Stimulated activated CD4-positive, alpha-beta T cell treated with anti-CD3 and anti-CD28 coated beads, TNF-alpha, amount 100 ng/mL, for 4 hours (primary cell): Measurements from ENCODE around the gene CARHSP1.
"Not testable (repeated sequence)": the region's sequence is repeated elsewhere in the genome, so short reads cannot be mapped to it uniquely, and the experiment has no call there.

Source experiments
- DNase-seq, 3 experiments: peaks; one replicate each; pipeline ENCODE4 v3.0.0-alpha.2; 2020; ENCODE audit warnings: low read depth in 3 of 3

CARHSP1 gene

GRCh38 chr16:8854298-8854948 lies 14.4 kb downstream of the CARHSP1 start:
- no peak for DNase-seq

DNA sequence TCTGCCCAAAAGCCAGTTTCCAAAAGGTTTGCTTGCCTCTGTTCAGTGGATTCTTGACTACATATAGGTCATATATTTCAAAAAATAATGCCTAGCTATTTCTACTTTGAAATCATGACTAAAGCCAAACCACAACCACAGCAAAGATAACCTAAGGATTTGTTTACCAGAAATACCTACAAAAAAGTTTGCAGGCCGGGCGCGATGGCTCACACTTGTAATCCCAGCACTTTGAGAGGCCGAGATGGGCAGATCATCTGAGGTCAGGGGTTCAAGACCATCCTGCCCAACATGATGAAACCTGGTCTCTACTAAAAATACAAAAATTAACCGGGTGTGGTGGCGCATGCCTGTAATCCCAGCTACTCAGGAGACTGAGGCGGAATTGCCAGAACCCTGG lies 15.2 kb downstream of the CARHSP1 start:
- no peak for DNase-seq

DNA sequence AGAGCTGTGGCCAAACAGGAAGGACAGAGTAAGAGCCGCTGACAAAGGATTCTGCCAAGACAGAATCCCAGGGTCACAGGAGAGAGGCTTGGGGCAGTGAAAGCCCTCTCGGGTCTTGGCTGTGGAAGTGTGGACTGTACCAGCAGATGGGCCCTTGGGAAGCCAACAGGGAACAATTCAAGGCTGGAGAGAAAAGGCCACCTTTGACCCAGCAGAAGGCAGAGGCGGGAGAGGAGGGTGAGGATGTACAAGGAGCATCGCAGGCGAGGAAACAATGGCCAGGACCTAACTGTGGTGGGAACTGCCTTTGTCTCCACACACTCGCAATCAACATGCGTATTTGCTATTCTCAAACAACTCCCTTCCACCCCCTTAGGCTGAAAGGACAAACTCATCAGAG lies 15.7 kb downstream of the CARHSP1 start:
- DNase-seq, result no peak

DNA sequence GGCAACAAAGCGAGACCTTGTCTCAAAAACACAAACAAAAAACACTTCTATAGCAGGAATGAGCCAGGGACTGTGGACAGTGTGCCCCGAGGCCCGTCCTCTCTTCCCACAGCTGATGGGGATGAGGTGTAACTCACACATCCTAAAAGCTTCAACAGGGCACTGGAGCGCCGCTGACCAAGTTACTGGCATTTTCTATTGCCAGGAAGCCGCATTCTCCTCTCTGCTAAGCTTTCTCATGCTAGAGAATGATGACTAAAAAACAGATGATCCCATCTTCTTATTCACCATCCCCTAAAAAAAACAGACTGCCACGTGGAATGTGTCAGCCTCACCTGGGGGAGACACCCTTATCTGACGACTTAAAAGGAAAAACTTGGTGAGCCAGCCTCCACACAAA lies 16.3 kb downstream of the CARHSP1 start:
- DNase-seq, result no peak

GRCh38 chr16:8851761-8852403 lies 16.9 kb downstream of the CARHSP1 start:
- DNase-seq, result no peak

- no peak for DNase-seq
These were observed 18.4 kb downstream of the CARHSP1 start for GRCh38 chr16:8850279-8850885.

- DNase-seq, result no peak
These were observed 19.3 kb downstream of the CARHSP1 start for GRCh38 chr16:8849411-8850011.

DNA sequence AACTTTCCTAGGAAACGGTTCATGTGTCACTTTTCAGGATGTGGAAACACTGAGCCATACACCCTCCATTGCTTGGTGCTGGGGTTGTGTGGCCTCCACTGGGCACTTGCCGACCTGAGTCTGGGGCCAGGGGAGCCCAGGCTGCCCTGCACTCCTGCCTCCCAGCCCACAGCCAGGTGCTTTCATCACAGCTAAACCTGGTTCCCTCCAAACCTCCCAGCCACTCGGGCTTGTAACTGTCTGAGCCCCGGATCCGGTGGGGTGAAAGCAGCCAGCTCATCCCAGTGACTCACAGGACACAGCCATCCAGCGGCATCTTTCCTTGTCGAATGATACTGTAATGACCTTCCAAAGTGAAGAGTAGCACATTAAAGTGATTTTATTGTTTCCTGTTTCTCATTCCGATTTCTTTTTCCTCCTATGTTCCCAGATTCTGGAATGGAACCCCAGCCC lies 19.8 kb downstream of the CARHSP1 start:
- no peak for DNase-seq

- no peak for DNase-seq
These were observed 20.4 kb downstream of the CARHSP1 start for GRCh38 chr16:8848231-8848938.

DNA sequence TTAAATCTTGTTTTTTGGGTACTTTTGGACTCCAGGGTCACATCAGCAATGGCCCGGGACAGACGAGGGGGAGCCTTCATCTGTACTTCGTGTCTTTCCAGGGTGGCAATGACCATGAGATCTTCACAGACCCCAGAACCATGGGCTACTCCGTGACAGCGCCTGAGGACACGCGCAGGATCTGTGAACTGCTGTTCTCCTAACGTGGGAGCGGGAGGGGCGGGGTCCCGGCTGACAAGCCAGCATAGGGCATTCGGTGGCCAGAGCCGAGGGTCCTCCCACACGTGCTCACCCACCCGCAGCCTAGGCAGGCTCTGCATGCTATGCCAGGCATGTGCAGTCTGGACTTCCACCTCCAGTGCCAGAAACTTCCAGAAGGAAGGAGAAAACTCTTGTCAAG lies 21.2 kb downstream of the CARHSP1 start:
- DNase-seq, result no peak

DNA sequence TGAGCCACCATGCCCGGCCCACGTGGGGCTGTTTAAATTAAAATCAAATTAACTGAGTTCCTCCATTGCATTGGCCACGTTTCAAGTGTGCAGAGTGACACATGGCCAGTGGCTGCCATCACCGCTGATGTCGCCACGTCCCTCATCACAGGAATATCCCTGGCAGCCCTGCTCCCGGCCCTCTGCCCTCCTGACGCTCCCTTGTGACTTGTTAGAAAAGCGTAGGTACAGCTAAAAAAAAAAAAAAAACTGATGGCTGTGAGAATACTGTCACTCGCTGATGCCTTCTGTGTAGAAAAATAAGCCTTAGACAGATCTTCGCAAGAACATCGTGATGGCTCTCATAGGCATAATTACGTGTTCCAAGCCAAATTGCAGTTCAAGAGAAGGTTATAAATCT lies 21.7 kb downstream of the CARHSP1 start:
- no peak for DNase-seq

- DNase-seq, result no peak
These were observed 22.3 kb downstream of the CARHSP1 start for GRCh38 chr16:8846401-8846932.

DNA sequence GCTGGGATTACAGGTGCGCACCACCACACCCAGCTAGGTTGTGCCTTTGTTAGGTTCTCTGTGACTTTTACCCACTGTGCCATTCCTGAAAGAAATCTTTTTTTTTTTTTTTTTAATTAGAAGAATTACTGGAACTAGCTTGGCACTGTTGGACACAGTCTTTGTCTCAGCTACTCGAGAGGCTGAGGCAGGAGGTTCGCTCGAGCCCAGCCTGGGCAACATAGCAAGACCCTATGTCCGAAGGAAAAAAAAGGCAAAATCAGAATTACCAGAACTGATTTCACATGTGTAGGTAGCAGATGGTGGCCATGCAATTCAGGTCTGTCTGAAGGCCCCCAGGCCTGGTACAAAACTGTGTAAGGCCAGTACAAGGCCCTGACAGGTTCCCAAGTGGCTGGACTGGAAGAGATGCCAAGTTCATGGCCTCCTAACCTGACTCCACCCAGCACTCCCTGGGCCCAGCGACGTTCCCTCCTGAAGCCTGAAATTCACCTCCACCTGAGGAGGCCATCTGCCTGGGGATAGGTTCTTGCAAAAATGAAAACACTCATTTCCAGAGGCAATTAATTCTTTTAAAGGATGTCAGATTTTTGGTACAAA lies 23.0 kb downstream of the CARHSP1 start:
- DNase-seq, result no peak

GRCh38 chr16:8843296-8843695 lies 25.5 kb downstream of the CARHSP1 start:
- DNase-seq, result not testable (repeated sequence)

GRCh38 chr16:8842016-8842415 lies 26.8 kb downstream of the CARHSP1 start:
- DNase-seq, result not testable (repeated sequence)

- DNase-seq, result not testable (repeated sequence)
These were observed 31.2 kb downstream of the CARHSP1 start for GRCh38 chr16:8837594-8837993.

GRCh38 chr16:8836797-8837196 lies 32.0 kb downstream of the CARHSP1 start:
- not testable (repeated sequence) for DNase-seq

DNA sequence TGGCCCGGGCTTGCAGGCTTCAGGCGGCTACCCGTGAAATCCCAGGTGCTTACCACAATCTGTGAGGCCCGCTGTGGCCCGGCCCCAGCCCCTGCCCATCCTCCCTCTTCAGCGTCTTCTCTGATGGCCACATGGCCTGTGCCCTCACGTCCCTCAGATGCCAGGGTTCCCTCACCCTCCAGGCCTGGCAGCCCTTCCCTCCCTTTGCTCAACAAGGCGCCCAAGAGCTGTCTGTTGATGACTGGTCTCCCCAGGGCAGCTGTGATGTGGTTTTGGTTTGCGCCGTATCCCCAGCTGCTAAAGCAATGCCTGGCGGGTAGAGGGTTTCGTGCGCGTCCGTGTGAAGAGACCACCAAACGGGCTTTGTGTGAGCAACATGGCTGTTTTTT lies 36.1 kb downstream of the CARHSP1 start:
- no peak for DNase-seq

DNA sequence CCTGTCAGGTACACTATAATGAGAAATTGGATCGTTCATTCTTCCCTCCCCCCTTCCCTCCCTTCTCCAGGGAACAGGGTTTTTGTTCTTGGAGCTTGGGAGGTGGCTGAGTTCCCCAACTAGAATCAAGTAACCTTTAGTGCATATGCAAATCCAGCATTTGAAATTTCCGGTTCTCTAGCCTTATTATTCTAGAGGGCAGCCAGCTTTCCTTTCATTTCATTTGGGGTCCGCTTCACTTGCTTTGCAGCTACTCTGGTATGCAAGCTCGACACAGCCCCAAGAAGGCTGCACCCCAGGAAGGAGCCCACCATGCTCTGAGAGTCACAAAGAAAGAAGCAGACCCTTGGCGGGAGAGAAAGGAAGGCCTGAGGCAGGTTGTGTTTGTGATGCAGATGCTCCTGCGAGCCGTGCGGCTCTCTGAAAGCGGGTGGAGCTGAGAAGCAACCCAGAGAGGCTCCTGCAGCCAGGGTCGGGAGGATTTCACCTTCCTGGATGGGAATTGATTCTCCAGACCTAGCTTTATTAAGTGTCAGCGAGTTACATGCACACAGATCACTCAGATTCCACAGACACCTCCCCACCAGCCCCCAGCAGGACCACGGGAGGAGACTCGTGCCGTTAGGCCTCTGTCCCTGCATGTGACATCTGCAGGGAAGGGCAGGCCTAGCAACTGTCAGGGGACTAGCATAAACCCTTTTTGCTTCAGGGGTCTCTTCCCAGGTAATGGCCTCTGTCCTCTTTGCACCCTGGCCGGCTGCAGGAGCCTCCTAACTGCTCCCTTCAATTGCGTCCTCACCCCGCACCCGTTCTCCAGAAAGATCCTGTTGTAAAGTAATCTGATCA lies 36.7 kb downstream of the CARHSP1 start:
- DNase-seq, result no peak

DNA sequence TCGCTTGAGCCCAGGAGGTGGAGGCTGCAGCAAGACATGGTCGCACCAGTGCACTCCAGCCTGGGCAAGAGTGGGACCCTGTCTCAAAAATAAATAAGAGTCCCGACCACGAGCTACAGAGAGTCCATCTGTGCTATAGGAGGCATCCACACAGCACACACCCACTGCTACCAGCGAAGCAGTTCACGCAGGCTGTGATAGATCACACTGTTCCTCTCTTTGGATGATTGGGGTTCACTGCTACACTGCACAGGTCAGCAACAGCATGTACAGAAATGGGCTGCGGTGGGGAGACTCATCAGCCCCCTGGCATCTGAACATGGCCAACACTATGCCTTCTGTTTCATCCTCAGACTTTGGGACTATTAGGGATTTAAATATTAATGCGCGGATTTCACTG lies 37.4 kb downstream of the CARHSP1 start:
- no peak for DNase-seq
